Activated CD8-positive, alpha-beta T cell treated with anti-CD3 and anti-CD28 coated beads for 36 hours (primary cell): Measurements from ENCODE around the gene POU3F1. TPM values are rescaled to one million over a fixed set of nuclear protein-coding genes. Genes with fewer than 3 reads are reported as not detected.

Experiments
- ATAC-seq: fragments of 200-7000 bp; cut with Tn5 transposase; one replicate; pipeline ENCODE4 v1.10.0; 2021; ENCODE audit warnings: mild to moderate bottlenecking, moderate library complexity
- CTCF ChIA-PET: fragments of 350-600 bp; sonication (Branson Sonifier 250); formaldehyde crosslinking; loops from one replicate; lab custom pipeline; 2021; ENCODE audit warnings: antibody characterized with exemption; lab: Charles Lee
- POLR2A ChIA-PET: fragments of 350-600 bp; sonication (Branson Sonifier 250); formaldehyde crosslinking; loops from one replicate; lab custom pipeline; 2021; ENCODE audit warnings: antibody characterized with exemption; lab: Charles Lee
- DNase-seq: peaks from one replicate; pipeline ENCODE4 v3.0.0-alpha.2; 2020
- H3K27ac Mint-ChIP-seq: one replicate; pipeline ENCODE4 v1.8.0; 2021; ENCODE audit warnings: mild to moderate bottlenecking, mixed read lengths
- H3K27me3 Mint-ChIP-seq: one replicate; pipeline ENCODE4 v1.8.0; 2021; ENCODE audit warnings: mixed read lengths
- H3K36me3 Mint-ChIP-seq: one replicate; pipeline ENCODE4 v1.8.0; 2021; ENCODE audit warnings: low read depth, mixed read lengths
- H3K4me1 Mint-ChIP-seq: one replicate; pipeline ENCODE4 v1.8.0; 2021; ENCODE audit warnings: low read depth, mixed read lengths
- H3K4me3 Mint-ChIP-seq: one replicate; pipeline ENCODE4 v1.8.0; 2021; ENCODE audit warnings: mild to moderate bottlenecking, moderate library complexity, mixed read lengths
- H3K9me3 Mint-ChIP-seq: one replicate; pipeline ENCODE4 v1.8.0; 2021; ENCODE audit warnings: mixed read lengths
- intact Hi-C: fragments of 100-400 bp; cut with micrococcal nuclease; formaldehyde crosslinking; loops from one replicate; pipeline ENCODE4 v1.10.0; 2022
- total RNA-seq, 2 experiments: library from RNA; stranded (reverse); gene quantifications; one replicate each; pipeline ENCODE4 v1.2.3, GENCODE V29; 2021
- TF ChIP-seq, protein P1 (sequence below): fragments of 200-600 bp; IDR thresholded peaks from one replicate; pipeline ENCODE4 v1.8.0; 2022; ENCODE audit warnings: antibody characterized with exemption, mild to moderate bottlenecking

POU3F1 gene
- total RNA-seq, 2 experiments from 2014 or later: 0.16 TPM; not detected in 1

DNA sequence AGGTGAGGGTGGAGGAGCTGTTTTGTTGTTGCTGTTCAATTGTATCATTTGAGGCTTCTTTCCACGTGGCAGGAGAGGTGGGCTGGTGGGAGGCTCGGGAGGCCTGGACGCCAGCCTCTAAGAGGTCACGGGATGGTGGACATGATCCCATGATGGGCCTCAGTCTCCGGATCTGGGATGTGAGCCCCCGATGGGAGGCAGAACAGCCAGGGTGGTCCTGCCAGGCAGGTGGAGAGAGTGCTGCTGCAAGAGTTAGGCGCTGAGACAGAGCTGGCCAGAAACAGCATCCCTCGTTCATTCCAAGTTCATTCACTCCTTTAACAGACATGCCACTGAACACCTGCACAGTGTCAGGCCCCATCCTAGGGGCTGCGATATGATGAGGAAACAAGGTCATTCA is 41.1 kb upstream of the POU3F1 start:
- POLR2A ChIA-PET: no interaction called here
- no peak overlapping the region for H3K4me3 Mint-ChIP-seq
- DNase-seq (no peak), ATAC-seq (no peak)
- H3K9me3 Mint-ChIP-seq: no peaks in the 10 kb centered on the region
- intact Hi-C loops: no loop called here
- H3K36me3 Mint-ChIP-seq: no peaks in the 10 kb centered on the region
- CTCF ChIA-PET: interaction anchor here (1.2 kb wide), 1 partner anchor 61 kb away, joined by 4 read pairs; no protein-coding TSS in a partner anchor
- TF ChIP-seq, protein P1, sequence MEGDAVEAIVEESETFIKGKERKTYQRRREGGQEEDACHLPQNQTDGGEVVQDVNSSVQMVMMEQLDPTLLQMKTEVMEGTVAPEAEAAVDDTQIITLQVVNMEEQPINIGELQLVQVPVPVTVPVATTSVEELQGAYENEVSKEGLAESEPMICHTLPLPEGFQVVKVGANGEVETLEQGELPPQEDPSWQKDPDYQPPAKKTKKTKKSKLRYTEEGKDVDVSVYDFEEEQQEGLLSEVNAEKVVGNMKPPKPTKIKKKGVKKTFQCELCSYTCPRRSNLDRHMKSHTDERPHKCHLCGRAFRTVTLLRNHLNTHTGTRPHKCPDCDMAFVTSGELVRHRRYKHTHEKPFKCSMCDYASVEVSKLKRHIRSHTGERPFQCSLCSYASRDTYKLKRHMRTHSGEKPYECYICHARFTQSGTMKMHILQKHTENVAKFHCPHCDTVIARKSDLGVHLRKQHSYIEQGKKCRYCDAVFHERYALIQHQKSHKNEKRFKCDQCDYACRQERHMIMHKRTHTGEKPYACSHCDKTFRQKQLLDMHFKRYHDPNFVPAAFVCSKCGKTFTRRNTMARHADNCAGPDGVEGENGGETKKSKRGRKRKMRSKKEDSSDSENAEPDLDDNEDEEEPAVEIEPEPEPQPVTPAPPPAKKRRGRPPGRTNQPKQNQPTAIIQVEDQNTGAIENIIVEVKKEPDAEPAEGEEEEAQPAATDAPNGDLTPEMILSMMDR: no peak
- no peak overlapping the region for H3K27ac Mint-ChIP-seq
- peaks cover 17% of the 10 kb centered on the region for H3K27me3 Mint-ChIP-seq
- H3K4me1 Mint-ChIP-seq: no peaks in the 10 kb centered on the region

DNA sequence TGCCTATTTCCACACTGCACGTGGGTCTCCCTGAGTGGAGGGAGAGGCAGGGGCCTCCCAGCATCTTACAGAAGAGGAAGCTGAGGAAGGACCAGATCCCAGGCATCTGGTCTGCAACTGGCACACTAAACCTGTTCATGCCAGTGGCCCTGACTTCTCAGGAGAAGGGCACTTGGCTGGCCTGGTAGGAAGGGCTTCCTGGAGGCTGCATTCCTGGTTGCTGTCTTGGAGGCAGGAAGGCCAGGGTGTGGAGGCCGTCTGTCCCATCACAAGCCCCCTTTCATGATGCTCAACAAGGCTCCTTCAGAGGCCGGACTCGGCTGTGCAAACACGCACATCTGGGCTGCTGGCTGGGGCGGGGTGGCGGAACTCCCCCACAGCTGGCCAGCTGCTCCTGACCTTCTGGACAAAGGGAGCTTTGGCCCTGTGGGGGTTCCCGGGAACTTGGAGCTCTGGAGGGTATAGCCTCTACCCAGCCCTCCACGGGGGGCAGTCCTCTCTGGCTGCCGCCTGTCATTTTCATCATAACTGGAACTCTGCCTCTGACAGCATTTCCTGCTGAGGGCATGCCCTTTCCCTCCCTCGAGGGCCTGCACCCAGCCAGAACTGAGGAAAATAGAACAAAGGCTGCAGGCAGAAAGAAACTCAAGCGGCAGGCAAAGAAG is 39.2 kb upstream of the POU3F1 start:
- TF ChIP-seq, protein P1: no peak
- no peaks in the 10 kb centered on the region for H3K4me1 Mint-ChIP-seq
- H3K27ac Mint-ChIP-seq: no peak overlapping the region
- H3K9me3 Mint-ChIP-seq: no peaks in the 10 kb centered on the region
- peaks cover 15% of the 10 kb centered on the region for H3K27me3 Mint-ChIP-seq
- DNase-seq (no peak), ATAC-seq (no peak)
- intact Hi-C loops: no loop called here
- H3K36me3 Mint-ChIP-seq: no peaks in the 10 kb centered on the region
- ChIA-PET POLR2A (no interaction called here), CTCF (interaction anchor here (1.6 kb wide), 1 partner anchor 62 kb away, joined by 3 read pairs; no protein-coding TSS in a partner anchor)
- H3K4me3 Mint-ChIP-seq: no peak overlapping the region

DNA sequence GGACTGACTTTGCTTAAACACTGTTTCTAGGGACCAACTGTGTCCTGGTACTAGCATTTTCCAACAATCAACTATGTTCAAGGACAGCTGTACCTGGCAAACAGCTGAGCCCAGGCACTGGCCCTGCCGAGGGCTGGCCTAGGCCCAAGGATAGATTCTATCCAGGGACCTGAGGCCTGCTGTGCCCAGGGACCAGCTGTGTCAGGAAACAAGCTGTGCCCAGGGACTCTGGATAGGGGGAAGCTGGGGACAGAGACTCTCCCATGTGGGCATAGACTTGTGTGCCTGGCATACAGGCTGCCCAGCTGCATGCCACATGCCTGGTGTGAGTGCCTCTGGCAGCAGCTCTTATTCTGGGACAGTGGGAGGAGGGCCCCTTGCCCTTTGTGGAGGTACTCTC is 38.1 kb upstream of the POU3F1 start:
- intact Hi-C loops: no loop called here
- no peak overlapping the region for H3K4me3 Mint-ChIP-seq
- POLR2A ChIA-PET: no interaction called here

DNA sequence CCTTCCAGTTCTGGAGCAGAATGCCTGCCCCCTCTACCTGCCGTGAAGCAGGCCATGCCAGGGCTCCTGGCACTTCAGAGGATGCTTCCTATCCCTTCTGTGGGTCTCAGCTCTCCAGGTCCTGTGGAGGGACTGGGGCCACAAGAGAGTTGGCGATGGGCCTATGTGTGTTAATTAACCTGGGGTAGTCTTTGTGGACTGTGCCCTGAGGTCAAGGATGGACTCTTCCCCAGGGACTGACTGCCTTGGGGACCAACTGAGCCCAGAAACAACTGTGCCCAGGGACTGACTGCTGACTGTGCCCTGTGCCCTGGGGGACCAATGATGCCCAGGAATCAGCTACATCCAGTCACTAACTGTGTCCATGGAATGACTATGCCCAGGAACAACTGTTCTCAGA is 37.5 kb upstream of the POU3F1 start:
- Mint-ChIP-seq H3K4me3 (no peak overlapping the region), H3K9me3 (no peaks in the 10 kb centered on the region), H3K27me3 (peaks cover 7% of the 10 kb centered on the region), H3K4me1 (no peaks in the 10 kb centered on the region), H3K27ac (no peak overlapping the region), H3K36me3 (no peaks in the 10 kb centered on the region)
- DNase-seq (no peak), ATAC-seq (no peak)
- TF ChIP-seq, protein P1: no peak
- intact Hi-C loops: no loop called here
- POLR2A ChIA-PET: no interaction called here
- CTCF ChIA-PET: no interaction called here

More for the DNA sequence above, 38.1 kb upstream of the POU3F1 start:
- Mint-ChIP-seq H3K4me1 (no peaks in the 10 kb centered on the region), H3K9me3 (no peaks in the 10 kb centered on the region), H3K36me3 (no peaks in the 10 kb centered on the region), H3K27me3 (peaks cover 9% of the 10 kb centered on the region), H3K27ac (no peak overlapping the region)
- TF ChIP-seq, protein P1: no peak
- DNase-seq: no peak
- no peak for ATAC-seq
- CTCF ChIA-PET: interaction anchor here (1.6 kb wide), 1 partner anchor 61 kb away, joined by 3 read pairs; no protein-coding TSS in a partner anchor

DNA sequence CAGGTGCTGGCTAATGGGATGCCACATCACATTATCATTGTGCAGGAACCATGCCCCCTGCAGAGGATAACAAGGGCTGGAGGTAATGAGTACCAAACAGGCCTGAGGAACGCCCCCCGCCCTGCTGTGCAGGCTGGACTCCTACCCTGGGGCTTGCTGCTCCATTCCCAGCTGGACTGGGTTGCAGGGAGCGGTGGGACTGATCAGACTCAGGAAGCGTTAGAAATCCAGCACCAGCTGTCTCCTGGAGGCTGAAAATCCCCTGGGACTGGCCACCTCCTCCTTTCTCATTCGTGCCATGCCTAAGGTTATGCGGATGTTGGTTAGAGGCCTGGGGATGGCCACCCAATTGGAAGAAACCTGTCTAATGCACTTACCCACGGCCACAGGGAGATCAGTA is 36.9 kb upstream of the POU3F1 start:
- intact Hi-C loops: no loop called here

More for the DNA sequence above, 36.9 kb upstream of the POU3F1 start:
- ATAC-seq (no peak), DNase-seq (no peak)
- TF ChIP-seq, protein P1: no peak
- no peak overlapping the region for H3K27ac Mint-ChIP-seq
- no peaks in the 10 kb centered on the region for H3K36me3 Mint-ChIP-seq
- no peaks in the 10 kb centered on the region for H3K9me3 Mint-ChIP-seq
- ChIA-PET POLR2A (no interaction called here), CTCF (no interaction called here)
- no peaks in the 10 kb centered on the region for H3K4me1 Mint-ChIP-seq
- peaks cover 7% of the 10 kb centered on the region for H3K27me3 Mint-ChIP-seq
- no peak overlapping the region for H3K4me3 Mint-ChIP-seq
